Heart right ventricle (tissue), 16 donors: ENCODE results near the gene ANK3. TPM values are rescaled to one million over a fixed set of nuclear protein-coding genes. Genes with fewer than 3 reads are reported as not detected.
A peak's percentile ranks its signal among the peaks of the same experiment; 100 is the strongest.

Experiments used
- ATAC-seq, 8 donors: fragments of 200-7000 bp; cut with Tn5 transposase; one replicate each; pipeline ENCODE4 v1.9.1; 2020; ENCODE audit warnings: mild to moderate bottlenecking in 8 of 8, moderate library complexity in 8 of 8, moderate number of reproducible peaks in 1 of 8
- DNase-seq, 2 donors: peaks; one replicate each; pipeline ENCODE4 v3.0.0-alpha.2; 2020
- H3K27ac ChIP-seq, 10 donors: fragments of 200-600 bp; sonication (generic) in 2 of 10; one replicate each; pipeline versions ENCODE4 v1.5.0 to v1.8.0; 2020 to 2022; ENCODE audit warnings: mild to moderate bottlenecking in 3 of 10
- H3K27me3 ChIP-seq, 7 donors: fragments of 200-600 bp; one replicate each; pipeline ENCODE4 v1.8.0; 2021 to 2022; ENCODE audit warnings: mild to moderate bottlenecking in 2 of 7
- H3K36me3 ChIP-seq, 9 donors: fragments of 200-600 bp; sonication (generic) in 1 of 9; one replicate each; pipeline versions ENCODE4 v1.5.0 to v1.8.0; 2020 to 2022; ENCODE audit warnings: mild to moderate bottlenecking in 2 of 9
- H3K4me1 ChIP-seq, 9 donors: fragments of 200-600 bp; sonication (generic) in 1 of 9; one replicate each; pipeline versions ENCODE4 v1.5.0 to v1.8.0; 2020 to 2022; ENCODE audit warnings: mild to moderate bottlenecking in 4 of 9
- H3K4me3 ChIP-seq, 10 donors: fragments of 200-600 bp; sonication (generic) in 2 of 10; one replicate each; pipeline versions ENCODE4 v1.5.0 to v1.8.0; 2020 to 2022; ENCODE audit warnings: mild to moderate bottlenecking in 7 of 10, moderate library complexity in 2 of 10
- H3K9me3 ChIP-seq, 11 donors: fragments of 200-600 bp in 10 of 11; sonication (generic) in 2 of 11; one replicate each; pipeline versions ENCODE4 v1.5.0 to v1.8.0; 2013 to 2022; ENCODE audit warnings: mild to moderate bottlenecking in 2 of 11, control low read depth in 1 of 11, moderate library complexity in 1 of 11
- WGBS, 2 donors: extraction: QIAGEN DNeasy Blood & Tissue Kit; methylation state at CpG; one replicate each; pipeline ENCODE4 v1.1.7; 2013; ENCODE audit warnings: inconsistent platforms in 1 of 2; 5-methylcytosine and 5-hydroxymethylcytosine counted together
- intact Hi-C, 10 donors: fragments of 100-400 bp; cut with DNase I; formaldehyde crosslinking; loops; one replicate each; pipeline versions ENCODE4 v1.11.1 to v1.14.2; 2022
- polyA plus RNA-seq, 2 donors: library from polyadenylated mRNA; stranded (reverse); fragments of 200-250 nt; gene quantifications; one replicate each; pipeline ENCODE4 v1.2.3, GENCODE V29; 2013
- total RNA-seq, 10 donors: library from RNA; stranded (reverse); fragmentation: NEBNext Ultra II Directional in 3 of 10; extraction: Animal tissue kit (Norgen Biotek cat#: 25700) in 3 of 10; gene quantifications; one replicate each; pipeline versions ENCODE4 v1.2.1 to v1.2.4, GENCODE V29; 2021 to 2023
- TF ChIP-seq, protein P1 (sequence below), 9 donors: fragments of 200-600 bp; sonication (generic) in 2 of 9; IDR thresholded peaks; one replicate each; pipeline versions ENCODE4 v1.5.0 to v1.8.0; 2021 to 2022; ENCODE audit warnings: antibody characterized with exemption in 9 of 9, mild to moderate bottlenecking in 5 of 9, moderate library complexity in 1 of 9
- donor health status: Arrhythmogenic right ventricular cardiomyopathy.
- donor health status: ischemic (EF 13 %, LVEDD 7.1; RV severe dilation, severe dysfunction).
- donor health status: healthy with polysubstance abuse.
- donor health status: DM: no; HTN: yes; CAD: no.
- donor health status: DM: no; HTN: no; CAD: no.
- donor health status: ischemic (EF 25% LVEDD 6.9; RV normal size, moderate dysfunction).
- donor health status: ischemic (EF 25% LVEDD 5.7; RV mildly dilated, moderate dysfunction).
- donor health status: healthy.
- donor health status: DM: yes; HTN: yes; CAD: no.
- donor health status: Ischemic cardiomyopathy.
- donor health status: ischemic (EF 35%, LVEDD 5.7; RV mildly dilated, moderate dysfunction).
- donor health status: nonischemic (EF 11% LVEDD 7.7; RV severe dilation, severe dysfunction).
- donor health status: DM: yes; HTN: yes; CAD: no.
- donor health status: PGD.
- donor health status: ischemic (EF 29% LVEDD 5.4; RV normal size, mild dysfunction).
- donor health status: nonischemic (EF 23%, LVEDD 6.1; RV moderate dilation, normal function).

The ANK3 gene
- total and polyA plus RNA-seq, 12 donors: 34.4 to 287 (median 245) TPM

DNA sequence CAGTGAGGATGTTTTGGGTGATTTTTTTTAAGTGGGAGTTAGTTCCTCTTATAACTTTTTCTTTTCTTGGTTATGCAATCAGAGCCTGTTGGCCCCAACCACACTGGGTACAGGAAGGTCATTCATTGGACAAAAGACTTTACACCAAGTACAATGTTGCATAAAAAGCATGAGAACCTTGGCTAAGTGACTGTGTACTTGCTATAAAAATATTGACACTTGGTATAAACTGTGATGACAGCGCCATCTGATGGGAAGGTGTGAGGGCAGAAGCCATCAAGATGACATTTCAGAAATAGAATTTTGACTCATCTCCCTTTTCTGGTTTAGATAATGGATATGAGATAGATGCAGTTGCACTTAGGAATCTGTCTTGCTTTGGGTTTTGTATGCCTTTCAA, 357.0 kb downstream of the ANK3 start:
- 44 to 46% methylated on average over 1 of the region's 1 CpG for WGBS, 2 donors
- intact Hi-C loops: loop anchor here in 9 of 10 donors (5.0 to 10.0 kb wide), 3 partner anchors 168 to 408 kb away; no protein-coding TSS in a partner anchor
- TF ChIP-seq, protein P1, sequence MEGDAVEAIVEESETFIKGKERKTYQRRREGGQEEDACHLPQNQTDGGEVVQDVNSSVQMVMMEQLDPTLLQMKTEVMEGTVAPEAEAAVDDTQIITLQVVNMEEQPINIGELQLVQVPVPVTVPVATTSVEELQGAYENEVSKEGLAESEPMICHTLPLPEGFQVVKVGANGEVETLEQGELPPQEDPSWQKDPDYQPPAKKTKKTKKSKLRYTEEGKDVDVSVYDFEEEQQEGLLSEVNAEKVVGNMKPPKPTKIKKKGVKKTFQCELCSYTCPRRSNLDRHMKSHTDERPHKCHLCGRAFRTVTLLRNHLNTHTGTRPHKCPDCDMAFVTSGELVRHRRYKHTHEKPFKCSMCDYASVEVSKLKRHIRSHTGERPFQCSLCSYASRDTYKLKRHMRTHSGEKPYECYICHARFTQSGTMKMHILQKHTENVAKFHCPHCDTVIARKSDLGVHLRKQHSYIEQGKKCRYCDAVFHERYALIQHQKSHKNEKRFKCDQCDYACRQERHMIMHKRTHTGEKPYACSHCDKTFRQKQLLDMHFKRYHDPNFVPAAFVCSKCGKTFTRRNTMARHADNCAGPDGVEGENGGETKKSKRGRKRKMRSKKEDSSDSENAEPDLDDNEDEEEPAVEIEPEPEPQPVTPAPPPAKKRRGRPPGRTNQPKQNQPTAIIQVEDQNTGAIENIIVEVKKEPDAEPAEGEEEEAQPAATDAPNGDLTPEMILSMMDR (IDR thresholded peaks at IDR 0.05): peak in 6 of 9 donors; percentile 49 to 67 (median 61)
- Histone ChIP-seq H3K27me3 (no peaks in the 10 kb centered on the region), H3K36me3 (no peaks in the 10 kb centered on the region), H3K4me1 (peaks cover 0 to 31% (median 6%) of the 10 kb centered on the region in 9 donors), H3K27ac (peak overlapping the region in 1 of 10 donors; percentile 44), H3K9me3 (no peaks in the 10 kb centered on the region), H3K4me3 (no peak overlapping the region)
- DNase-seq: peak in 1 of 2 donors; percentile 45
- ATAC-seq: peak; percentile 57 to 93 (median 82)

DNA sequence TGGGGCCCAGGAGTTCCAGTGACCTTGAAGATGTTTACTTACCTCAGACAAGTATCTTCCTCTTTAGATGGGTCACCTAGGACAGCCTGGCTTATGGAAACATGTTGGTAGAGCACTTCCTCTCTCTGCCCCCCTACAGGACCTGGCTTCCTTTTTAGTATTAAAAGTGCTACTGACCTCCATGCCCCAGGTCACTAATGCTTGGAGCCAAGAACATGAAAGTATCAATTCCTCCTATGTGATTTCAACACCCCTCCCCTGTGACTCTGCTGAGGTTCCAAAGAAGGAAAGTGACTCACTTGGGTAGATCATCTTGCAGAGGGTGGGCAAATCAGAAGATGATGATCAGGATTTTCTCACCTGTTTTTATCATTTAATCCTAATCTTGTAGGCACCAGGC, 358.0 kb downstream of the ANK3 start:
- no peaks in the 10 kb centered on the region for H3K27me3 ChIP-seq
- no peaks in the 10 kb centered on the region for H3K36me3 ChIP-seq
- H3K9me3 ChIP-seq: no peaks in the 10 kb centered on the region
- TF ChIP-seq, protein P1 (IDR thresholded peaks at IDR 0.05): no peak
- intact Hi-C loops: loop anchor here in 9 of 10 donors (2.0 to 10.0 kb wide), 4 partner anchors 167 to 407 kb away; no protein-coding TSS in a partner anchor
- peaks cover 0 to 31% (median 6%) of the 10 kb centered on the region in 9 donors for H3K4me1 ChIP-seq
- peak in 3 of 8 donors; percentile 20 to 43 (median 29) for ATAC-seq
- no peak for DNase-seq
- peak overlapping the region in 1 of 10 donors; percentile 6 for H3K27ac ChIP-seq
- no peak overlapping the region for H3K4me3 ChIP-seq

DNA sequence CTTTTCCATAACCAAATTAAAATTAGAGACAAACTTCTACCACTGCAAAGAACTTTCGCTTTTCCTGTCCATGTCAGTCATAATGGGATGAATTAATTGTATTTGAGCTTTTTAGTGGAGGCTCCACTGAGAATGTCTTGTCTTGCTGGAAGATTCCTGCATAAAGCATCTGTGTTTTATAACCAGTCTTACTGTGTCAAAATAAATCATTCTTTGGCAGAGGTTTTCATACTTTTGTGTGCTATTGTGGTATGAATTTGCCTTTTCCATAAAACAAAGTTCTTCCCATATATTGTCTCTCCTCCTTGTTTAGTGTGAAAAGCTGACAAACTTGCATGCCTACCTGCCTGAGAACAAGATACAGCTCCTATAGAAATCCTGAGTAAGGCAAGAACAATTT, 358.5 kb downstream of the ANK3 start:
- ATAC-seq (no peak), DNase-seq (no peak)
- intact Hi-C loops: loop anchor here in 9 of 10 donors (2.0 to 10.0 kb wide), 4 partner anchors 166 to 406 kb away; no protein-coding TSS in a partner anchor
- Histone ChIP-seq H3K4me1 (peaks cover 0 to 31% (median 6%) of the 10 kb centered on the region in 9 donors), H3K27me3 (no peaks in the 10 kb centered on the region), H3K36me3 (no peaks in the 10 kb centered on the region), H3K9me3 (no peaks in the 10 kb centered on the region), H3K27ac (no peak overlapping the region), H3K4me3 (no peak overlapping the region)
- TF ChIP-seq, protein P1 (IDR thresholded peaks at IDR 0.05): no peak
- WGBS, 2 donors: 85 to 92% methylated on average over 1 of the region's 1 CpG

DNA sequence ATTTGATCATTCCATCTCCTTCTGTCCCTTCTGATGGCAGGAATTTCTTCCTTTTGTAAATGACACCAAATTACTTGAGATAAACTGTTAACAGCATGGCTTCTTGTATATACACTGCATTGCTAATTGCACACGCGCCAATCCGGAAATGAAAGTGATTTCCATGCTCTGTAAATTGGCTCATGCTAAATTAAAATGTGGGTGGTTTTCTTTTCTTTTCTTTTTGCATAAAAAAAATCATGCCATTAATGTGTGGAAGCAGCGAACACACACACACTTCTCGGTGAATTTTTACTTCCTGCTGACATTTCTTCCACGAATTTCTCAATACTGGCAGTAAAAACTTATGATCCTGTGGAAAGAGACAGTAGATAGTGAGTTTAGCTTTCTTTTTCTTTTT, 360.2 kb downstream of the ANK3 start:
- Histone ChIP-seq H3K9me3 (no peaks in the 10 kb centered on the region), H3K4me1 (peaks cover 0 to 31% (median 6%) of the 10 kb centered on the region in 9 donors), H3K27me3 (no peaks in the 10 kb centered on the region), H3K4me3 (no peak overlapping the region), H3K36me3 (no peaks in the 10 kb centered on the region), H3K27ac (no peak overlapping the region)
- intact Hi-C loops: loop anchor here in 1 of 10 donors (10.0 kb wide), 1 partner anchor 165 kb away; no protein-coding TSS in a partner anchor
- TF ChIP-seq, protein P1 (IDR thresholded peaks at IDR 0.05): no peak
- ATAC-seq (no peak), DNase-seq (no peak)
- WGBS, 2 donors: 78 to 79% methylated on average over 6 of the region's 6 CpGs
